Fibroblast of lung (primary cell): ENCODE data around the gene SLC35F3.

Experiments
- CTCF ChIP-seq, 2 donors: IDR thresholded peaks in 1 of 2; conservative IDR thresholded peaks in 1 of 2; 1 replicate in 1 of 2; 2 replicates in 1 of 2; pipeline ENCODE4 v1.5.1; 2011 to 2012; ENCODE audit warnings: low read length in 2 of 2, control low read depth in 1 of 2, inconsistent platforms in 1 of 2, low read depth in 1 of 2, mild to moderate bottlenecking in 1 of 2
- EZH2 ChIP-seq: IDR thresholded peaks from 2 replicates; pipeline ENCODE4 v1.5.1; 2012; ENCODE audit warnings: low read length, control low read depth, mild to moderate bottlenecking; ENCODE audit errors: missing control alignments

DNA sequence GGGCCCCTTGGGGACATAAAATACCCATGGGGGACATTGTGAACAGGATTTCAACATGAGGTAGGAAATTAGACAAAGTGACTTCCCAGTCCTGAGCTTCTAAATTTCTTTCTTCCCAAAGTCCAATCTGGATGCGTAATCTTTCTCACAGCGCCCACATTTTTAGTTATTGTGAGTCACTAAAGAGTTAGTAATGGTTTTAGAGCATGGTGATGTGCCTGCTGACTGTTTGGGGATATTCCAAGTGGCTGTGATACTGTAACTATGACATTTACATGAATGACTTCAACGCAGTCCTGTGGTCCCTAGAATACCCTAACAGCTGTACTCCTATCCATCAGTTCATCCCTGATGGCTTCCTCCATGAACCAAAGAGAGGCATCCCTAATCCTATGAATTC, 244.7 kb downstream of the SLC35F3 start:
- TF ChIP-seq CTCF (conservative IDR thresholded peaks at IDR 0.05 in 1 of 2, IDR thresholded peaks at IDR 0.05 in 1 of 2; ENCODE audit: low read depth in 1 of 2, low read length in 2 of 2) (no peak), EZH2 (no peak)
